Putamen (tissue), 1 donor: ENCODE measurements around the gene ZNF354C.

Source experiments
- DNase-seq: peaks from one replicate; pipeline ENCODE4 v3.0.0-alpha.2; 2016; ENCODE audit warnings: low spot score

ZNF354C gene

DNA sequence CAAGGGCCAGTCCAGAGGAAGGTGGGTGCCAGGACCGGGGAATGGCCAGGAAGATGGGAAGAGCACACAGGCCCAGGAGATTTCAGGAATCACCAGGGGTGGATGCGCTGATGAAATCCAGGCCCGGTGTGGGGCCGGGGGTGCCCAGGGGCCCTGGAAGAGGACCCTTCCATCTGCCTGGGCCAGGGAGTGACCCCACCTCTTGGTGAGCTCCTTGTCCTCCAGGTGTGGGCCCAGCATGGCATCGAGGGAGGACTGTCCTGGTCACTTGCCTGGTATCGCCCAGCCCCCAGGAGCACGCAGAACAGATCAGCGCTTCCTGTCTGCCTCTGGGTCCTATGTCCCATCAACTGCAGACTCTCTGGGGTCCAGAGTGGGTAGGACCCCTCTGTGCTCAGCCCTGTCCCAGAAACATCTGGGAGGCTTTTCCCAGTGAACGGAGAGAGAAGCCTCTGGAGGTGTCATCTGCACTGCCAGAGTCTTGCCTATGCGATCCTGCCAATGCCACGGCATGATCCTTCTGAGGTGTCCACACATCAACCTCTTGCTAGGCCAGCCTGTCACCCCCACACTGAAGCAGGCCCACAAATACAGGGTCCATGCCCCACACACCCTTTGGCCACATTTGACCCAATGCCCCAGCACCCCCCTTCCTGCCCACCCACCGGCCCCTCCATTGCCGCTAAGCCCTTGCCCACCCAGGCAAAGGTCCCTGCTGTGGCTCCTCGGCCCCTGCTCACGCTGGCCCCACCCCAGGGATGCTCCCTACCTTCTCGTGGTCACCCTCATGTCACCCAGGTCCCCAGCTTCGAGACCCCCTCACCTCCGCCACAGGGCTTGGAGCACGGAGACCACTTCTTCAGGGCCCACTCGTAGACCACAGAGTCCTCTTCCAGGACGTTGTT, 67.2 kb downstream of the ZNF354C start:
- DNase-seq, result no peak

DNA sequence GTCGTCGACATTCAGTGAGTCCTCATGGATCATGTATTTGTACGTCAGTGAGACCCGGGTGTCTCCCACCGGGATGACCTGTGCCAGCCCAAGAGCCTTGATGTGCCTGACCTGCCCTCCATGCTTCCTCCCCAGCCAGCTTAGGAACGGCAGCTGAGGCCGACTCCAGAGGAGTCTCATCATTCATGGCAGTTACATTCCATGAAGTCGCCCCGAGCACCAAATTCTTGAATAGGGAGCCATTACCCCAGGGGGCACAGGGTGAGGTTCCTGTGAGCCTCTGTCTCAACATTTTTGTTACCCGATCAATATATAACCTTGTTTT, 67.8 kb downstream of the ZNF354C start:
- DNase-seq, result no peak

DNA sequence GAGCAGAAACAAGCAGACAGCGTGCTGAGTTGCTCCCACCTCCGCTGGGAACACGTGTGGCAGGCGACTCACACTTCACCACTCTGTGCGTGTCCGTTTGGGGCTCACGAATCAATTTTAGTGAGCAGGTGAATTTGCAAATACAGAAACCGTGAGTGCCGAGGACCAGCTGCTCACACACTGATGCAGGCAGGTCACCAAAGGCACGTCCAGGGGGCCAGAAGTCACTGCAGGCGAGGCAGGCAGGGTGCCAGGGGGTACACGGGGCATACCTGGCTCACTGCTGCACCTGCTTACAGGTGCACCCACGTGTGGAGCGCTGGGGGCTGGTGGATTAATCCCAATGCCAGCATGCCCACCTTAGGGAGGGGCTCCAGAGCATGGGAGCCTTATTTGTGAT, 68.8 kb downstream of the ZNF354C start:
- no peak for DNase-seq

DNA sequence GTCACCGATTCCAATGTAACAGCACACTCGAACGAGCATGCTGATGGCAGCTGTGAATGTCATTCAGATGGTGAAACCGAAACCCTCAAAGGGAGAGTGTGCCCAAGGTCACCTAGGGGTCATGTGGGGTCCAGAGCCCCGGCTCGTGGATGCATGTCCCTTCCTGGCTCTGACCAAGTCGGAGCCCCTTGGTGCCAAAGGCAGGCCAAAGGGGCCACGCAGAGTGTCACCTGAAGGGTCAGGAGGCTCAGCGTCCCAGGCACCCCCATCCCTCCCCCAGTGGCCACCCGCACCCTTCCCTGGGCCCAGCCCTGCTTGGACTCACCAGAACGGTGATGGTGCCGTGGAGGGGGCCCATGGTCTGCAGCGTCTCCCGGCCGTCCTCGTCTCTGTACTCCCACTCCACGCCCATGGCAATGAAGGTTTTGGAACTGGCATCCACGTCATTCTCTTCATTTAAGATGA, 69.5 kb downstream of the ZNF354C start:
- DNase-seq, result no peak

DNA sequence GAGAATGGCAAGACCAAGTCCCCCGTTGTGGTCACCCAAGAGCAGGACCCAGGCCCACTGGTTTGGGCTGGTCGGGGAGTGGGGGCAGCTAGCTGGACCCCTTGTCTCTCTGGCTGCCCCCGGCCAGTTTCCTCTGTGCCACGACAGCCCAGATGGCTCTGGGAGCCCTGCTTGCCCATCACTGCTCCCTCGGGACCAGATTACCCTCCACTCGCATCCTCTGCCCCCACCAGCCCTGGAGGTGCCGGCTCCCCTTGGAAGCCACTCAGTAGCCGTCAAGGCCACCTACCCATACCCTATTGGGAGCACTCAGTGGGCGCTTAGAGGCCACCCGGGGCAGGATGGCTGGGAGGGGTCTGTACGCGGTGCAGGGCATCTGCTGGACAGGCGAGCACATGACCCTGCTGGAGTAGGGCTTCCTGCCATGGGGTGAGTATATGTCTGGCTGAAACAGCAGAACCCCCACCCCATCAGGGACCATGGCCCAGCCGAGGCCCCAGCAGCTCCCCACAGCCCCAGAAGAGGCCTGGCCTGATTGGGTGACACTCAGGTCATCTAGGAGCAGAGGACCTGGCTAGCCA, 70.0 kb downstream of the ZNF354C start:
- DNase-seq, result no peak

DNA sequence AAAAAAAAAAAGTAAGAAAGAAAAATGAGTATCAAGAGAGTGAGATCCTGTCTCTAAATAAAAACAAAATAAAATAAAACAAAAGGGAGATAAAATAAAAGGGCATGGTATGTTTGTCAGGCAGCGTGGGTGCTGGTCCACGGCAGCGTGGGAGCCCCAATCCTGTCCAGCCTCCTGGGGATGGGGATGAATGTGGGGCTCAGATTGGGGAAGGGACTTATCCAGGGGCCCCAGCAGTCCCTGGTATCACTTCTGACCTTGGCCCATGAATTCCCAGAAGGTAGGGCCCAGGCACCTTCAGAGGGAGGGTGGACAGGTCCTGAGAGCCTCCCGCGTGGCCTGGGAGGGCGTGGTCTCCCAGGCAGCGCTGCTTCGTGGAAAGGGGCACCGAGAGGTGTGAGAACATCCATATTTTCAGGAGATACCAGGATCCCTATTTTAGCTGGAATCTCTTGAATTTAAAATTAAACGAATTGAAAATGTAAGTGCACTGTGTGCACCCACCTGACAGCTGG, 71.2 kb downstream of the ZNF354C start:
- no peak for DNase-seq

DNA sequence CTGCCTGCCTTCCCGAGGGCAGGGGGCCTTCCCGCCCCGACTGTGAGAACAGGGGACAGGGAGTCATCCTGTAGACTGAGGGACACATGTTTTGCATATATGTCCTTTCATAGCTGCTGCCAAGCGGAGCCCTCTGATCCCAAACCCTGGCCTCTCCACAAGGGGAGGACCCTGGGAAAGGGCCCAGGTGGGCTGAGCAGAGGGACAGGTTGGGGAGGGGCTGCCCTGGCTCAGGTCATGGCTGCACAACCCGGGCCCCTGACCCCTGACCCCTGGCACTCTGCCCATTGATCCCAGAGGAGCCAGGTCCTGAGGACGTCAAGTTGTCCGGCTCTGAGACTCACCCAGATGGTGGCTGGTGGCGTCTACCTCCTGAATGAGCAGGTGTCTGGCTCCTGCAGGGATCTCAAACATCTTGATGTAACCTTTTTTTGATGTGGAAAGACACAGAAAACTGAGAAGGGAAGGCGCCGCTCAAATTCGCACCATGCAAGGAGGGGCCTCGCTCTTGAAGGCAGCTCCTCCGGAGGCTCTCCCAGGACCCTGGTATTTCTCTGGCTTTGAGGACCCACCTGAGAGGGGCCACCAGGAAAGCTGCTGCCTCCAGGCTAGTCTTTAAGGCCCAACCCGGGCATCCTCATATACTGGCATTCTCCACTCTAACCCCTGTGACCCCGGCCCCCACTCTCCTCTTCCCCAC, 71.9 kb downstream of the ZNF354C start:
- DNase-seq, result no peak

DNA sequence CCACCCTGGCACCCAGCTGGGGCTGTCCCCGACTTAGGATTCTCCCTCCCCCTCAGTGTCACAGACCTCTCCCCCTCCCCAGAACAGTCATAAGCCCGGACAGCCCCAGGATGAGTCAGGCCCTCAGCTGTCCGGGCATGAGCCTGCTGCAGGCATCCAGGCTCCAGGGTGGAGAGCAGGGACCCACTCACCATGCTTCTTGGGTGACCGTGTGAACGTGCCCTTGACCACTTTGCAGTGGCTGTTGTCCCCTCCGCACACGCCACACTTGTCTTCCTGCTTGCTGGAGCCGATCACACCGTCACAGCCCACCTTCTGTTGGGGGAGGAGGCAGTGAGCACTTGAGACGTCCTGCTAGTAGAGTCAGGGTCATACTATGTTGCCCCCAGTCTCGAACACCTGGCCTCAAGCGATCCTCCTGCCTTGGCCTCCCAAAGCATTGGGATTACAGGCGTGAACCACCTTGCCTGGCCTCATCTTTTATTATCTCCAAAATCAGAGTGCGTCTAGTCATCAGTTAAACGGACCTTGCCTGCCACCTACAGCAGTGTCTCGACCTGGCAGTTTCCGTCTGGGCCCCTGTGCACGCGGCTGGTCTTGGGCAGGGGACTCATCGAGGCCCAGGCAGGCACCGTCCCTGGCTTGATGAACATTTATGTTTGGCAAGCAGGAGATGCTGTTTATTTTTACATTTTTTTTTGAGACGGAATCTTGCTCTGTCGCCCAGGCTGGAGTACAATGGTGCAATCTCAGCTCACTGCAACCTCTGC, 72.6 kb downstream of the ZNF354C start:
- no peak for DNase-seq
